Esophagus muscularis mucosa (tissue), 4 donors: Measurements from ENCODE around the gene FADS2. TPM values are rescaled to one million over a fixed set of nuclear protein-coding genes. Genes with fewer than 3 reads are reported as not detected.

Experiments used
- DNase-seq: peaks from one replicate; pipeline ENCODE4 v3.0.0-alpha.2; 2017; ENCODE audit errors: extremely low spot score
- H3K27ac ChIP-seq, 4 donors: fragments of 200-600 bp; sonication (generic); replicated peaks in 1 of 4; 1 replicate in 3 of 4; 2 replicates in 1 of 4; pipeline ENCODE4 v1.5.1; 2016 to 2019; ENCODE audit warnings: mild to moderate bottlenecking in 1 of 4
- H3K27me3 ChIP-seq, 4 donors: fragments of 200-600 bp; sonication (generic); one replicate each; pipeline versions ENCODE4 v1.5.1 to v1.6.0; 2016 to 2019
- H3K36me3 ChIP-seq, 4 donors: fragments of 200-600 bp; sonication (generic); one replicate each; pipeline ENCODE4 v1.5.1; 2016 to 2019
- H3K4me1 ChIP-seq, 4 donors: fragments of 200-600 bp; sonication (generic); one replicate each; pipeline ENCODE4 v1.5.1; 2016 to 2019
- H3K4me3 ChIP-seq, 4 donors: fragments of 200-600 bp; sonication (generic); 1 replicate in 2 of 4; 2 replicates in 2 of 4; pipeline ENCODE4 v1.5.1; 2016 to 2019; ENCODE audit warnings: mild to moderate bottlenecking in 4 of 4, moderate library complexity in 1 of 4
- H3K9me3 ChIP-seq, 4 donors: fragments of 200-600 bp; sonication (generic); 1 replicate in 3 of 4; 2 replicates in 1 of 4; pipeline ENCODE4 v1.5.1; 2016 to 2019
- CTCF ChIP-seq, 3 experiments: fragments of 200-600 bp in 2 of 3; fragments of 450-650 bp in 1 of 3; sonication (generic) in 2 of 3; IDR thresholded peaks; one replicate each; pipeline ENCODE4 v1.5.1; 2017 to 2019; ENCODE audit warnings: antibody characterized with exemption in 3 of 3, mild to moderate bottlenecking in 2 of 3, moderate library complexity in 1 of 3
- EP300 ChIP-seq: sonication (generic); formaldehyde crosslinking; IDR thresholded peaks from one replicate; pipeline ENCODE4 v1.6.1; 2017; ENCODE audit warnings: antibody characterized with exemption
- POLR2A ChIP-seq: fragments of 450-650 bp; IDR thresholded peaks from one replicate; pipeline ENCODE4 v1.6.1; 2017; ENCODE audit warnings: antibody characterized with exemption, moderate library complexity, mild to moderate bottlenecking, low read depth
- POLR2AphosphoS5 ChIP-seq, 2 donors: sonication (generic); formaldehyde crosslinking; IDR thresholded peaks; one replicate each; pipeline ENCODE4 v1.6.1; 2017; ENCODE audit warnings: antibody characterized with exemption in 2 of 2
- WGBS: methylation state at CpG from one replicate; pipeline ENCODE4 v1.1.5; 2018; 5-methylcytosine and 5-hydroxymethylcytosine counted together
- intact Hi-C: fragments of 100-400 bp; cut with DNase I; formaldehyde crosslinking; loops from one replicate; pipeline ENCODE4 v1.15.1; 2023
- total RNA-seq, 4 donors: library from RNA; depleted of rRNA; stranded (reverse); fragments of >200 nt; gene quantifications; one replicate each; pipeline versions ENCODE4 v1.1.0 to v1.2.1, GENCODE V29; 2016

The FADS2 gene
- total RNA-seq, 4 donors from 2014 or later, result 15.9 to 32.8 (median 28.0) TPM

GRCh38 chr11:61844909-61845565 is 16.9 kb downstream of the FADS2 start:
- Histone ChIP-seq H3K4me1 (peaks cover 0 to 3% (median 0%) of the 10 kb centered on the region in 4 donors), H3K9me3 (no peaks in the 10 kb centered on the region), H3K27me3 (no peaks in the 10 kb centered on the region), H3K4me3 (no peak overlapping the region), H3K27ac (peak overlapping the region in 1 of 4 donors; percentile 10), H3K36me3 (peaks cover 0 to 94% (median 34%) of the 10 kb centered on the region in 4 donors)
- TF ChIP-seq CTCF (IDR thresholded peaks at IDR 0.05), result no peak
- TF ChIP-seq POLR2A, result no peak
- TF ChIP-seq EP300, result no peak
- no peak for TF ChIP-seq POLR2AphosphoS5 (IDR thresholded peaks at IDR 0.05)
- 86% methylated on average over 14 of the region's 16 CpGs for WGBS
- DNase-seq, result no peak
- intact Hi-C loops, result no loop called here

- intact Hi-C loops, result no loop called here
- TF ChIP-seq POLR2A, result no peak
- no peak for TF ChIP-seq POLR2AphosphoS5 (IDR thresholded peaks at IDR 0.05)
- no peak for TF ChIP-seq CTCF (IDR thresholded peaks at IDR 0.05)
- TF ChIP-seq EP300, result no peak
- Histone ChIP-seq H3K4me3 (no peak overlapping the region), H3K4me1 (peaks cover 0 to 13% (median 2%) of the 10 kb centered on the region in 4 donors), H3K27me3 (no peaks in the 10 kb centered on the region), H3K36me3 (peaks cover 0 to 94% (median 22%) of the 10 kb centered on the region in 4 donors), H3K27ac (no peak overlapping the region), H3K9me3 (no peaks in the 10 kb centered on the region)
- DNase-seq, result no peak
- 81% methylated on average over 10 of the region's 10 CpGs for WGBS
Measured at GRCh38 chr11:61846362-61847020, 18.4 kb downstream of the FADS2 start.

GRCh38 chr11:61847914-61848581 is 19.9 kb downstream of the FADS2 start:
- WGBS, result 88% methylated on average over 18 of the region's 18 CpGs
- no peak for TF ChIP-seq CTCF (IDR thresholded peaks at IDR 0.05)
- TF ChIP-seq POLR2AphosphoS5 (IDR thresholded peaks at IDR 0.05), result no peak
- Histone ChIP-seq H3K9me3 (no peaks in the 10 kb centered on the region), H3K27ac (no peak overlapping the region), H3K27me3 (no peaks in the 10 kb centered on the region), H3K4me1 (peaks cover 0 to 12% (median 3%) of the 10 kb centered on the region in 4 donors), H3K4me3 (no peak overlapping the region), H3K36me3 (peaks cover 0 to 94% (median 19%) of the 10 kb centered on the region in 4 donors)
- intact Hi-C loops, result no loop called here
- no peak for DNase-seq

- no peak for DNase-seq
- peaks cover 0 to 91% (median 17%) of the 10 kb centered on the region in 4 donors for H3K36me3 ChIP-seq
- 96% methylated on average over 9 of the region's 9 CpGs for WGBS
- no peaks in the 10 kb centered on the region for H3K27me3 ChIP-seq
- H3K27ac ChIP-seq, result no peak overlapping the region
- TF ChIP-seq POLR2A (no peak), CTCF (IDR thresholded peaks at IDR 0.05) (no peak), EP300 (no peak), POLR2AphosphoS5 (IDR thresholded peaks at IDR 0.05) (no peak)
- intact Hi-C loops, result no loop called here
- H3K4me1 ChIP-seq, result peaks cover 0 to 12% (median 3%) of the 10 kb centered on the region in 4 donors
- no peaks in the 10 kb centered on the region for H3K9me3 ChIP-seq
- no peak overlapping the region for H3K4me3 ChIP-seq
Measured at GRCh38 chr11:61848631-61849030, 20.5 kb downstream of the FADS2 start.
